DMS153 treated with DMSO at 0.1 percent for 48 hours (cell line): Measurements from ENCODE around the gene SERPINA12.
"Not testable (repeated sequence)": the region's sequence is repeated elsewhere in the genome, so short reads cannot be mapped to it uniquely, and the experiment has no call there.

ENCODE experiments used
- DNase-seq: peaks from one replicate; lab custom pipeline; 2025; ENCODE audit not compliant: unreplicated experiment; lab: John Stamatoyannopoulos, UW

The SERPINA12 gene

DNA sequence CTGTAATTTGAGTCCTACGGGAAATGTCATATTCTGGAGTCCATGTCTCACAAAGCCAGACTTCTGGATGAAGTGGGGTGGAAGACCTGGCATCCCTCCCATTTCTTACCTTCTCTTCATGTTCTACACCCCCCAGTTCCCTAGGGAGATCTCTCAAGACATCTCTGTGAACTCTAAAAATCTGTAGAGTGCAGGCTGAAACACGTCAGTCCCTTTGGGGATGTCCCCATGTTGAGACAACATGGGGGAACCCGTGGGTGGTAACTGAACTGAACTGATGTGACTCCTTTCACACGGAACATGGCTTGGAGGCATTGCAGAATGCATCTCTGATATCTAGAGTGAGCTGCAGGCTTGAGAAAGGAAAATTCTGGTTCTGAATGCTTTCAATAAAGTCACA lies 15.2 kb downstream of the SERPINA12 start:
- no peak for DNase-seq

DNA sequence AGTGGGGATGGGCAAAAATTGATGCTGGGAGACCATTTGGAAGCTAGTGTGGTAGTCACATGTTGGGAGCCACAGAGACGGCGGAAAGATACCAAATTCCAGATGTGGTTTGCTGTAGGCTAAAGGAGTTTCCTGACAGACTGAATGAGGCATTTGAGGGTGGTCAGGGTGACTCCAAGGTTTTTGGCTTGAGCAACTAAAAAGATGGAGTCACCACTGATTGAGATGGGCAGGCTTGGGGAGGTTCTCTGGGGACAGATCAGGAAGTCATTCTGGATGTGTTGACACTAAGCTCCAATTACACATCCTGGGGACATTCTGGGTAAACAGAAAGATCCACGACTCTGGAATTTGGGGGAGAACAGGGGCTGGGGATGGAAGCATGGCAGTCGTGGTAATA lies 17.8 kb downstream of the SERPINA12 start:
- DNase-seq: no peak

DNA sequence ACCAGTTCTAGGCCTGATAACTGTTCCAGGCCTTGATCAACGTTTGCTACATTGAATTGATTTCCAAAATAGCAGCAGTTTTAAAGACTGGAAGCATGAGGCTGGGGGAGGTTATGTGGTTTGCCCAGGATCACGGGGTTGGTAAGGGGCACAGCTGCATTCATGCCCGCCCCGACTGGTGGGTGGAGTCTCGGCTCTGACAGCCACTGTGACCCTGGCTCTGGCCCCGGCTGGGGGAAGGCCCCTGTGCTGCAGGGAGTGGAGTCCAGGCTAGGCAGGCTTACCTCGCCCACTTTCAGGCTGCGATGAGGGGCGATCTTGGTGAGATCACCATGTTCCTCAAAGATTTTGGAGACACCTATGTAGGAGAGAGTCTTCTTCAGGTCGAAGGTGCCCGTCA lies 19.9 kb downstream of the SERPINA12 start:
- no peak for DNase-seq

DNA sequence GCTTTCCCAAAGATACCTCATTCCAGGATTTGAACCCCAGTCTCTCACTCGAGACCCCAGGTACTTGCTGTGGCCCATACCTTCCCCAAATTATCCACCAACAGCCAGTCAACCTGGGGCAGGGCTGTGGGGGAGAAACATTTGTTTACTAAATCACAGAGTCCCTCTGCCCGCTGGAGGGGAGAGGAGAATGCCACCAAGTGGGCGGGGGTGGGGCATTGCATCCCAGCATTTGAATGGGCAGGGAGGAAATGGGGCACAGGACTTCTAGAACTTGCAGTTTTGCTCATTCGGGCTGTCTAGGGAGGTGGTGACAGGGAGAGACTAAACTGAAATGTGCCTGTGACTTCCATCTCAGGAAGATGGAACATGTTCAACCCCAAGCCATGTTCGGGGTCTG lies 22.4 kb downstream of the SERPINA12 start:
- DNase-seq: no peak

DNA sequence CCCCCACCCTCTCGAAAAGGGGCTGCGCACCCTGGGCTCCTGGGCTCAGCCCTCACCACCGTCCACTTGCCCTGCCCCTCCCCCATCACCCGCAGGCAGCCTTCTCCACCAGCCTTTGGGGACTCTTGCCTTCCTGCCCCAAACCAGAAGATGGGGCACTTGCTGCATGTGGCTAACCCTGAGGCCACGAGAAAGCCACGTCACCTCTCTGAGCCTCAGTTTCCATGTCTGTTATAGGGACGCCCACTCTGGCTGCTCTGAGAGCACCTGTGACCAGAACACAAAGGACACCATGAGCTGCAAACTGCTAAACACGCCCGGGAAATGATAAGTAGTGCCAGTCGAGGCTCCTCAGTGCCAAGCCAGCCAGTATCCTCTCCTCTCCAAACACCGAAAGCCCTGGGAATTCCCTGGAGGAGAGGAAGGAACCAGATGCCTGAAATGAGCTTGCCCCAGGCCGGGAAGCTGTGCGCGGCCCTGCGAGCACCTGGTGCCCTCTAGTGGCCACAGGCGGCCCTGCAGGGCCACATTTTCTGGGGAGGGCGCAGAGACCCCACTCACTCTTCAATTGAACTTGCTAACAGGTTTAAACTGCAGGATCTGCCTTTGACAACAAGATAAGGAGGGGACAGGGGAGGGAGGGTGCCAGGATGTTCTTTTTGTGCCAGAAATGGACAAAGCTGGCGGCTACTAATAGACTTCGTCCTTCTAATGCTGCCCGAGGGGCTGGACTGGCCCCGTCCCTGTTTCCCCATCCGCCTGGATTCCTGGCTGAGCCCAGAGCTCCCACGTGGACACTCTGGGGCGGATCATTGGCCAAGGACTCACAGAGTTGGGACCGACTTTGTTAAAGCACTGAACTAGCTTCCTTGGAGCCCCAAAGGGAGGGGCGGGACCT lies 23.1 kb downstream of the SERPINA12 start:
- DNase-seq: peak; percentile 26

DNA sequence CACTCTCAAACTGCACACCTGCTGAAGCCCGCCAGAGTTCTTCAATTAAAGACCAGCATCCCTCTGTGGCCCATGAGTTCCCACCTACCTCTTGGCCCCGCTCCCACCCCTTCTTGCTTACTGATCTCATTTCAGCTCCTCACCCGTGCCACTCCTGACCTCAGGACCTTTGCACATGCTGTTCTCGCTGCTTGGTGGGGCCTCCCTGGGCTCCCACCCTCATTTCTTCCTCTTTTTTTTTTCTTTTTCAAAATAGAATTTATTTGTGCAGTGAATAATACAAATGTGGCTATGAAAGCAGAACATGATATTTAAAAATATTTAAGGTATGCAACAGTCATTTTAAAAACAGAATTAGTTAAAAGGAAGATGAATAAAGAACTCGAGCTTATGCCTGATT lies 24.8 kb downstream of the SERPINA12 start:
- no peak for DNase-seq

DNA sequence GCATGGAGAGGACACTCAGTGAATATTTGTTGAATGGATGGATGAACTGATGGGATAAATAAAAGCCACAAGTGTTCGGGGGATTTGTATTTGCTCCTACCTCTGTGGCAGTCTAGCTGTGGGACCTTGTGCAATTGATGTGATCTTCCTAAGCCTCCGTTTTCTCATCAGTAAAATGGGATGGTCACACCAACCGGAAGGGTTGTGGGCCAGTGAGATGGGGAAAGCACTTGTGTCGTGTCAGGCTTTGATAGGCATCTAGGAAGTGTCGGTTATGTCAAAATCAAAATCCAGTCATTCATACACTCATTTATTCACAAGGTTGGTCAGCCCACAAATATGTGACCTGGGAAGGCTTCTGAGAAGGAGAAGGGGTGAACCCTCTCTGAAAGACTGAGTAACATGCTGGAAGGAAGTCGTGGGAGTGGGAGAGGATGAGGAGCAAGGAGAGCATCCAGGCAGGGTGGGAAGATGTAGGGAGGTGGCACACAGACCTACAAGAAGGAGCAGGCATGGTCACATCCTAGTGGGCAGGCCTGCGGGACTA lies 25.5 kb downstream of the SERPINA12 start:
- DNase-seq: no peak

DNA sequence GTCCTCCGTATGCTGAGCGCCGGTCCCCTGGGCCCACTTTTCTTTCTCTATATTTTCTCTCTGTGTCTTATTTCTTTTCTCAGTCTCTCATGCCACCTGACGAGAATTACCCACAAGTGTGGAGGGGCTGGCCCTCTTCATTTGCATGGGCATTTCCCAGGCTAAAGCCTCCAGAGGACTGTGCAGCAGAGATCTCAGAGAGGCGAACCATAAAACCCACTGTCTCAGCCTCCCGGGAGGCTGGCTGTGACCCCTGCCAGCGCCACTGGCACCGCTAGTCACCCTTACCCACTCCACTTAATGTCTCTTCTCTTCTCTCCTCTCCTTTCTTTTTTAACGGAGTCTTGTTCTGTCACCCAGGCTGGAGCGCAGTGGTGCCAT lies 26.2 kb downstream of the SERPINA12 start:
- no peak for DNase-seq

DNA sequence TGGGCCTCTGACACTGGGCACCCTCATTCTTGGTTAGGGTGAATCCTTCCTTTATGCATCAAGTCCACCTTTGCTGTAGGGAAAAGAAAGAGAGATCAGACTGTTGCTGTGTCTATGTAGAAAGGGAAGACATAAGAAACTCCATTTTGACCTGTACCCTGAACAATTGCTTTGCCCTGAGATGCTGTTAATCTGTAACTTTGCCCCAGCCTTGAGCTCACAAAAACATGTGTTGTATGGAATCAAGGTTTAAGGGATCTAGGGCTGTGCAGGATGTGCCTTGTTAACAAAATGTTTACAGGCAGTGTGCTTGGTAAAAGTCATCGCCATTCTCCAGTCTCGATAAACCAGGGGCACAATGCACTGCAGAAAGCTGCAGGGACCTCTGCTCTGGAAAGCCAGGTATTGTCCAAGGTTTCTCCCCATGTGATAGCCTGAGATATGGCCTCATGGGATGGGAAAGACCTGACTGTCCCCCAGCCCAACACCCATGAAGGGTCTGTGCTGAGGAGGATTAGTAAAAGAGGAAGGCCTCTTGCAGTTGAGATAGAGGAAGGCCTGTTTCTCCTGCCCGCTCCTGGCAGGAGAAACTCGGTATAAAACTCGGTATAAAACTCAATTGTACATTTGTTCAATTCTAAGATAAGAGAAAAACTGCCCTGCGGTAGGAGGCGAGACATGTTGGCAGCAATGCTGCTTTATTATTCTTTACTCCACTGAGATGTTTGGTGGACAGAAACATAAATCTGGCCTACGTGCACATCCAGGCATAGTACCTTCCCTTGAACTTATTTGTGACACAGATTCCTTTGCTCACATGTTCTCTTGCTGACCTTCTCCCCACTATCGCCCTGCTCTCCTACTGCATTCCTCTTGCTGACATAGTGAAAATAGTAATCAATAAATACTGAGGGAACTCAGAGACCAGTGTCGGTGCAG lies 26.9 kb downstream of the SERPINA12 start:
- not testable (repeated sequence) for DNase-seq

DNA sequence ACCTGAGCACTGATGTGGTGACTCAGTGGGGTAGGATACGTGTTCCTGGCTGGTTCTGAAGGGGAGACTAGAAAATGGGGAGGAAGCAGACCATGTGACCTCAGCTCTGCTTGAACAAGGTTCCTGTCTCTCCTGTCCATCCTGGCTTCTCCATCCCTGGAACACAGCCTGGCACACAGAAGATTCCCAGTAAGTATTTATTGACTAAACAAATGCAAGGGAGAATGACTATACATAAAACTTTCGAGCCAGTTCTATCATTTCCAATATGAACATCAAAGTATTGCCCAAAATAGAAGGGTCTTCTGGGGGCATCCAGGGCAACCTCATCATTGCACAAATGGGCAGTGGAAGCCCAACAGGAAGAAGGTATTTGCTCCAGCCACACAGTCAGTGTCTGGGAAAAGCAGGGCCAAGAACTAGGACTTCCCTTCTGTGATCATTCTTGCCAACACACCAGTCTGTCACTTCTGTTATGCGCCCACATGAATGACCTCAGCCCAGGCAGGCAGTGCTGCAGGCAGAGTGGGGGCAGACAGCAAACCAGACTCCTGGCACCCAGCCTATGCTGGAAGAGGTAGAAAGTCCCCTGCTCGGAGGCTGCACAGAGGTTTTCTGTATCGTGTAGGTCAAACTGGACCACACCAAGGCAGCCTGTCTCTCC lies 27.7 kb downstream of the SERPINA12 start:
- DNase-seq: no peak

DNA sequence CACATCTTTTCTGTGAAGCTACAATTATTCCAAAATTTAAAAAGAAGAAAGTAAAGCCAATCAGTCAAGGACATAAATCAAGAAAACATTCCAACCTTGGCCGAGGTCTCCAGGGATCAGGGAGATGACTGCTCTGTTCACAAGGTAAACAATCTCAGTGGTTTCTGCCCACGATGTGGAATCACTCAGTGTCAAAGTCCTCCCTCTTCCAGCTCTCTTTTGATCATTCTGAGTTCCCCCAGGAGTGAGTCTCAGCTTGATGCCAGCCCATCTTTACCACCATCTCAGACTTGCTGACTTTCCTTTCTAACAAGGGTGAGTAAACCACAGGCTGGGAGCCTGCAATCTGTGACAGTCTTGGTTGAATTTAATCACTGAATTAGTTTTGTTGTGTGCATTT lies 28.5 kb downstream of the SERPINA12 start:
- DNase-seq: no peak

DNA sequence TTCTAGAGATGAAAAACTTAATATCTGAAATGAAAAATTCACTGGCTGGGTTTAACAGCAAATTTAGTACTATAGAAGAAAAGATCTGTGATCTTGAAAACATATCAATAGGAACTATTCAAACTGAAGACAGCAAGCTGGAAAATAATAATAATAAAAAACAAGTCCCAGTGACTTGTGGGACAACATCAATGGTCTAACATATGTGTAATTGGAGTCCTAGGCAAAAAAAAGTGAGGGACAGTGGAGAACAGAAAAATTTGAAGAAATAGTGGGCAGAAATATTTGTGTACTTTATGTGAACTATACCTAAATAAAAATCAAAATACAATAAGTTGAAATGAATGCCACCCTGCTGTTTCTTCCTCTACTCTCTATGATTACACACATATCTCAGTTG lies 30.8 kb downstream of the SERPINA12 start:
- DNase-seq: no peak

DNA sequence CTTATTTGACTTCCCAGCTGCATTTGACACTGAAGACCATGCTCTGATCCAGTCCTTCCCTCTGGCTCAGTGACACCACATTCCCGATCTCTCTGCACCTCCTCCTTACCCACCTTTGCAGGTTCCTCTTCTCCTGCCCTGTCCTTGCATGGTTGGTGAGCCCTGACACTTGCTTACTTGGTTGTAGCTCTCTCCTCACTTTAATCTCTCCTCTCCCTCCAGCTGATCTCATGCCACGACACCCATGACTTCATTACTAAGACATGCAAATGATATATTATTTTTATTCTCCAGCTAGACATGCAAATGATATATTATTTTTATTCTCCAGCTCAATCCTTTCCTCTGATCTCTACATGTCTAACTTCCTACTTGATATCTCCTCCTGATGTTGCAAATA lies 33.2 kb downstream of the SERPINA12 start, which contains the start of gene SERPINA9:
SERPINA9 (minus strand) TSS at position 175 of the 400 bp plus-strand sequence. CDS start 6,357 bp downstream, outside the sequence.
- no peak for DNase-seq

DNA sequence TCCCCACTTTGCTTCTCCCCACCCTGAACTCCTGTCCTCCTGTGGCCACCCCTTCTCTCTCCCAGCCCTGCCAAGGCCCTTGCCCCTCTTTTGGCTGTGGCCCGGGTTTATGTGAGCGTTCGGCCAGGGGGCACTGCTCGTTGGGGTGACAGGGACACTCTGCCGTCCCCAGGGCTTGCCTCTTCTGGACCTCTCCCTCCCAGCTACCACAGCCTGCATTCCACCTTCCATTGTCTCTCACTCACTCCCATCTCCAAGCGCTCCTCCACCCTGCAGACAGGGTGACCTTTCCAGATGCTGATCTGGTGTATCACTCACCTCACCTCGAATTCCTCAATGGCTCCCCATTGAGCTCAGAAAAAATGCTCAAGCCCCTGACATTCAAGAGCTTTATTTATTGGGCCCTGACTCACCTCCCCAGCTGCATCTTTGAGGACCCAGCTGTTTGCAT lies 34.7 kb downstream of the SERPINA12 start:
- no peak for DNase-seq

DNA sequence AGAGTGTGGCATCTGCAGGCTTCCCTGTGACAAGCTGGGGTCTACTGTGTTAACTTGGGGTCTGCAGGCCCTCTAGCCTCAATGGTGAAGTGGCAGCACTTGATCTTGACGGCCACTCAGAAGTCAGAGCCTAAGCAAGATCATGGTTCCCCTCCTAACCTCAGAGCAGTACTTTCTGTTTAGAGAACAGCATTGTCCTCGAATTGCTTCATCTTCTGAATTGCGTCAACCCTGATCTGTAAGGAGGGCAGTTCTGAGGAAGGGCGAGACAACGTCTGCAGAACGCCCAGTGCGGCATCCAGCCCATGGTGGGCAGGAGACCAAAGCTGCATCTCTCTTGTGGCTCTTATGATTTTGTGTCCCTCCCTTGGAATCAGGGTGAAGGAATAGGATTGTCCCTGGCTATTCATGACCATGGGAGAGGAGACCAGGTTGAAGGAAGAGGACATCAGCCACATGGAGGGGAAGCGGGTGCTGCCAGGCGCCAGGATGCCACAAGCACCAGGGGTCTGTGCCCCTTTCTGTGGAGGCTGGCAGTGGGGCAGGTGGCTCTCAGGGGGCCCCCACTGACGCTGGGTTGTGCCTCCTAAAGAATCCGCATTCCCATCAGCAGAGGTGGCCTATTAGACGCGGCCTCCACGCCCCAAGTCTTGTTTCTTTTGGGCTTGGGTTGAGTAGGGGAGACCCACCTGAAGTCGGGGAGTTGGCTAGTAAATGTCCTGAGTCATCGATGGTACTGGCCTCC lies 35.4 kb downstream of the SERPINA12 start:
- DNase-seq: no peak

DNA sequence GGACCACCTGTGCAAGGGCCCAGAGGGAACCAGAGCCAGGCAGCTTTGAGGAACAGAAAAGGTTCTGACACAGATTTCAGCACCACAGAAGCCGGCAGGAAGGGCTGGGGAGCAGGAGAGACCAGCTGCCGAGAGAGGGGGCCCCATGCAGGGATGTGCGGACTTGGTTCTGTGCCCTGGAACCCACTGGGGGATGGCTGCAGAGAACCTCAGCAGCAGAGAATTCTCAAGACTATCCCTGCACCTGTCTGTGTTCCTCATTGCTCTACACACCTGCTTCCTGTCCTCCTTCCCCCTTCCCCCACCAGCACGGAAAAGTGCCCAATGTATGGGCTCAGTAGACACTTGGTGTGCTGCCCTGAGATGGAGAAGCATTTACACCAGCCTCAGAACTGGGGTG lies 36.4 kb downstream of the SERPINA12 start:
- DNase-seq: no peak

DNA sequence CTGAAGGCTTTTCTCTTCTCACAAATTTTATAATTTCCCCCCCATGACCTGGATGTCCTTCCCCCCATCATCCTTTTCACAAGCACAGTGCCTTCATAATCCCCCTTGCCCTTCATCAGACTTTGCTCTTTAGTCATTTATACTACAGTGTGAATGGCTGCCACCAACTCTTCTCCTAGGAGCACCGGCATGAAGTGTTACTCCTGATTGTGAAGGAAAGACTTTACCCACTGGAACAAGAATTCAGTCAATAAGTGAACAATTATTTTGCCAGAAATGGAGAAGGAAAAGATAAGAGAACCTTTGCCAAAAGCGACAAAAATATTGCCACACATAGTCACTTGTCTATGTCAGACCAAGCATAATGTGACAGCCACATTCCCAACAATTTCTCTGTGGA lies 38.2 kb downstream of the SERPINA12 start:
- DNase-seq: no peak

DNA sequence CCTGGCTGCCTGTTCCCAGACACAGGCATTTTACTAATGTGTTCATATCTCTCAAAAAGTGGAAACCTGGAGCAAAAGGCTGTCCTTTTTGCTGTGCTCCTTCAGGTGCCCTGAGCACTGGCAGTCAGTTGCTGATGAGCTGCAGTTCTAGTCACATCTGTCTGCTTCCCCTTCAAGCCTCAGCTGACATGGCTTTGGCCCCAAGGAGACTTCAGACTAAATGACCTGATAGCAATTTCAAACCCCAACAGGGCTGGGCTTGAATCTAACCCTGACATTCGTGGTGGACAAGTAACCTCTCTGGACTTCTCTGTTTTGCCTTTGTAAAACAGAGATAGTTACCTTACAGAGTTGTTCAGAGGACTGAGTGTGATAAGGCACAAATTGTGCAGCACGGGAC lies 39.0 kb downstream of the SERPINA12 start:
- DNase-seq: no peak

DNA sequence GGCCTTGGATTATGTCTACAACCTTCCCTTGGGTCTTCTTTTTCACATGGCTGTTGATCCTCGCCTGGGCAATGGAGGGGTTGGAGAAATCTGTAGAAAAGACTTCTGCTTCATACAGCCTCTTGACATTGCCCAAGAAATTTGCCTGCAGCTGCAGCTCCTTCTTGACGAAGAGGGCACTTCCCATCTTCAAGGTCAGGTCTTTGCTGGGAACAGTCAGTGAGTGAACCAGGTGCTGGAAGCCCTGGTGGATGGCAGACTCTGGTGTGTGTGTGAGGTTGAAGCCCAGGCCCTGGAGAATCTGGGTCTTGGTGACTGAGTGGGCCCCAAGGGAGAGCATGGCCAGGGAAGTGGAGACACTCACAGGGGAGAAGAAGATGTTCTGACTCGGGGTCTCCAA lies 40.0 kb downstream of the SERPINA12 start:
- no peak for DNase-seq
